Lower leg skin (tissue), 4 donors: ENCODE results near the gene ITIH3. TPM values are rescaled to one million over a fixed set of nuclear protein-coding genes. Genes with fewer than 3 reads are reported as not detected.
A peak's percentile ranks its signal among the peaks of the same experiment; 100 is the strongest.

Experiments used
- DNase-seq, 2 donors: peaks; one replicate each; pipeline ENCODE4 v3.0.0-alpha.2; 2019; ENCODE audit warnings: low spot score in 2 of 2
- H3K4me3 ChIP-seq: fragments of 200-600 bp; sonication (generic); 2 replicates; pipeline ENCODE4 v1.5.1; 2017; ENCODE audit warnings: mild to moderate bottlenecking, low read depth; ENCODE audit not compliant: poor library complexity, severe bottlenecking
- POLR2A ChIP-seq, 2 donors: fragments of 450-650 bp; IDR thresholded peaks; one replicate each; pipeline ENCODE4 v1.6.1; 2016 to 2017; ENCODE audit warnings: antibody characterized with exemption in 2 of 2, mild to moderate bottlenecking in 1 of 2, moderate library complexity in 1 of 2
- WGBS, 2 donors: methylation state at CpG; one replicate each; pipeline ENCODE4 v1.1.5; 2018; 5-methylcytosine and 5-hydroxymethylcytosine counted together
- intact Hi-C: fragments of 100-400 bp; cut with DNase I; formaldehyde crosslinking; loops from one replicate; pipeline ENCODE4 v1.15.0; 2023; ENCODE audit warnings: low total_unique reads
- total RNA-seq, 4 donors: library from RNA; depleted of rRNA; stranded (reverse); fragments of >200 nt; gene quantifications; one replicate each; pipeline ENCODE4 v1.1.0, GENCODE V29; 2016
- TF ChIP-seq, protein P1 (sequence below), 3 donors: fragments of 450-650 bp; IDR thresholded peaks; one replicate each; pipeline ENCODE4 v1.5.1; 2016; ENCODE audit warnings: antibody characterized with exemption in 3 of 3, mild to moderate bottlenecking in 3 of 3, moderate library complexity in 2 of 3

Gene ITIH3
- total RNA-seq, 4 donors from 2014 or later, result 0.17 to 19.3 (median 0.97) TPM

DNA sequence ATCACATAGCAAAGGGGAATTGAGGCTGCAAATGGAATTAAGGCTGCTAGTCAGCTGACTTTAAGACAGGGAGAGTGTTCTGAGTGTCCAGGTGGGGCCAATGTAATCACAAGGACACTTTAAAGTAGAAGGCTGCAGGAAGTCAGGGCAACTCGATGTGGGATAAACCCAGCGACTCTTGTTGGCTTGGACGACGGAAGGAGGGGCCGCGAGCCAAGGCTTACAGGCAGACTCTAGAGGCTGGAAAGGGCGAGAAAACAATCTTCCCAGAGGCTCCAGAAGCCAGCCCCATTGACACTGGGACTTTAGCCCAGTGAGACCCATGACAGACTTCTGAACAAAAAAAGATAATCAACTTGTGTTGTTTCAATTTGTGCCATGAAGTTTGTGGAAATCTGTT lies 53.1 kb downstream of the ITIH3 start:
- H3K4me3 ChIP-seq, result no peak overlapping the region
- TF ChIP-seq, protein P1, sequence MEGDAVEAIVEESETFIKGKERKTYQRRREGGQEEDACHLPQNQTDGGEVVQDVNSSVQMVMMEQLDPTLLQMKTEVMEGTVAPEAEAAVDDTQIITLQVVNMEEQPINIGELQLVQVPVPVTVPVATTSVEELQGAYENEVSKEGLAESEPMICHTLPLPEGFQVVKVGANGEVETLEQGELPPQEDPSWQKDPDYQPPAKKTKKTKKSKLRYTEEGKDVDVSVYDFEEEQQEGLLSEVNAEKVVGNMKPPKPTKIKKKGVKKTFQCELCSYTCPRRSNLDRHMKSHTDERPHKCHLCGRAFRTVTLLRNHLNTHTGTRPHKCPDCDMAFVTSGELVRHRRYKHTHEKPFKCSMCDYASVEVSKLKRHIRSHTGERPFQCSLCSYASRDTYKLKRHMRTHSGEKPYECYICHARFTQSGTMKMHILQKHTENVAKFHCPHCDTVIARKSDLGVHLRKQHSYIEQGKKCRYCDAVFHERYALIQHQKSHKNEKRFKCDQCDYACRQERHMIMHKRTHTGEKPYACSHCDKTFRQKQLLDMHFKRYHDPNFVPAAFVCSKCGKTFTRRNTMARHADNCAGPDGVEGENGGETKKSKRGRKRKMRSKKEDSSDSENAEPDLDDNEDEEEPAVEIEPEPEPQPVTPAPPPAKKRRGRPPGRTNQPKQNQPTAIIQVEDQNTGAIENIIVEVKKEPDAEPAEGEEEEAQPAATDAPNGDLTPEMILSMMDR (IDR thresholded peaks at IDR 0.05), result no peak
- TF ChIP-seq POLR2A (IDR thresholded peaks at IDR 0.05), result no peak
- 91 to 93% methylated on average over 7 of the region's 7 CpGs for WGBS, 2 donors
- intact Hi-C loops, result no loop called here
- no peak for DNase-seq

GRCh38 chr3:52848617-52849016 lies 54.0 kb downstream of the ITIH3 start:
- 54% methylated on average over 7 of the region's 7 CpGs for WGBS, 2 donors
- H3K4me3 ChIP-seq, result no peak overlapping the region
- intact Hi-C loops, result no loop called here
- TF ChIP-seq, protein P1 (IDR thresholded peaks at IDR 0.05), result no peak
- no peak for TF ChIP-seq POLR2A (IDR thresholded peaks at IDR 0.05)
- peak in 1 of 2 donors; percentile 48 for DNase-seq

- DNase-seq, result no peak
- H3K4me3 ChIP-seq, result no peak overlapping the region
- intact Hi-C loops, result loop anchor here (10.0 kb wide), 1 partner anchor 225 kb away; no protein-coding TSS in a partner anchor
- 95 to 98% methylated on average over 15 of the region's 15 CpGs for WGBS, 2 donors
- TF ChIP-seq POLR2A (IDR thresholded peaks at IDR 0.05), result no peak
- TF ChIP-seq, protein P1 (IDR thresholded peaks at IDR 0.05), result no peak
These were observed 55.1 kb downstream of the ITIH3 start for GRCh38 chr3:52849656-52850055.

GRCh38 chr3:52851348-52851747 lies 56.8 kb downstream of the ITIH3 start:
- intact Hi-C loops, result loop anchor here (10.0 kb wide), 1 partner anchor 223 kb away; no protein-coding TSS in a partner anchor
- H3K4me3 ChIP-seq, result no peak overlapping the region
- TF ChIP-seq POLR2A (IDR thresholded peaks at IDR 0.05), result no peak
- TF ChIP-seq, protein P1 (IDR thresholded peaks at IDR 0.05), result no peak
- WGBS, 2 donors, result 49 to 58% methylated on average over 3 of the region's 3 CpGs
- no peak for DNase-seq

GRCh38 chr3:52852419-52852818 lies 57.8 kb downstream of the ITIH3 start:
- TF ChIP-seq, protein P1 (IDR thresholded peaks at IDR 0.05), result no peak
- no peak for TF ChIP-seq POLR2A (IDR thresholded peaks at IDR 0.05)
- intact Hi-C loops, result loop anchor here (10.0 kb wide), 1 partner anchor 222 kb away; no protein-coding TSS in a partner anchor

GRCh38 chr3:52854013-52854412 lies 59.4 kb downstream of the ITIH3 start:
- DNase-seq, result no peak
- no peak overlapping the region for H3K4me3 ChIP-seq
- intact Hi-C loops, result loop anchor here (10.0 kb wide), 1 partner anchor 221 kb away; no protein-coding TSS in a partner anchor
- TF ChIP-seq POLR2A (IDR thresholded peaks at IDR 0.05), result no peak
- TF ChIP-seq, protein P1 (IDR thresholded peaks at IDR 0.05), result no peak
- 96% methylated on average over 2 of the region's 2 CpGs for WGBS, 2 donors

More at GRCh38 chr3:52852419-52852818, 57.8 kb downstream of the ITIH3 start:
- no peak for DNase-seq
- no peak overlapping the region for H3K4me3 ChIP-seq
- WGBS, 2 donors, result 82 to 87% methylated on average over 2 of the region's 2 CpGs
